Astrocyte (in vitro differentiated cells and primary cell): ENCODE data around the gene RDH11. TPM values are rescaled to one million over a fixed set of nuclear protein-coding genes. Genes with fewer than 3 reads are reported as not detected.
A peak's percentile ranks its signal among the peaks of the same experiment; 100 is the strongest.

Source experiments
- DNase-seq: peaks from one replicate; pipeline ENCODE4 v3.0.0-alpha.2; 2010; ENCODE audit warnings: low read depth
- FAIRE-seq: peaks from 2 replicates; lab custom pipeline; 2011; peaks lifted over from hg19 to GRCh38; lab: Jason Lieb, UNC
- H2AFZ ChIP-seq: 2 replicates; pipeline ENCODE4 v1.6.0; 2012; ENCODE audit warnings: low read depth, low read length, inconsistent platforms
- H3K27ac ChIP-seq: 2 replicates; pipeline ENCODE4 v1.5.1; 2011; ENCODE audit warnings: low read depth, low read length, inconsistent platforms
- H3K27me3 ChIP-seq: 2 replicates; pipeline ENCODE4 v1.6.0; 2011; ENCODE audit warnings: low read length, inconsistent platforms; ENCODE audit not compliant: insufficient read depth
- H3K36me3 ChIP-seq: 2 replicates; pipeline ENCODE4 v1.5.1; 2011; ENCODE audit warnings: low read length, inconsistent platforms; ENCODE audit not compliant: insufficient read depth
- H3K4me1 ChIP-seq: 2 replicates; pipeline ENCODE4 v1.5.1; 2011; ENCODE audit warnings: low read length, inconsistent platforms; ENCODE audit not compliant: insufficient read depth
- H3K4me2 ChIP-seq: 2 replicates; pipeline ENCODE4 v1.6.0; 2012; ENCODE audit warnings: low read length, inconsistent platforms
- H3K4me3 ChIP-seq: 2 replicates; pipeline ENCODE4 v1.5.1; 2011; ENCODE audit warnings: low read depth, mild to moderate bottlenecking, low read length, inconsistent platforms; ENCODE audit not compliant: insufficient read depth
- H3K79me2 ChIP-seq: 2 replicates; pipeline ENCODE4 v1.6.0; 2012; ENCODE audit warnings: mild to moderate bottlenecking, low read length, inconsistent platforms; ENCODE audit not compliant: insufficient read depth
- H3K9ac ChIP-seq: 2 replicates; pipeline ENCODE4 v1.6.0; 2012; ENCODE audit warnings: mild to moderate bottlenecking, low read length, inconsistent platforms
- H3K9me3 ChIP-seq: 2 replicates; pipeline ENCODE4 v1.5.1; 2012; ENCODE audit warnings: low read depth, mild to moderate bottlenecking, low read length, inconsistent platforms; ENCODE audit not compliant: insufficient read depth
- H4K20me1 ChIP-seq: 2 replicates; pipeline ENCODE4 v1.6.0; 2012; ENCODE audit warnings: low read length, inconsistent platforms; ENCODE audit not compliant: insufficient read depth
- H3K27ac Mint-ChIP-seq: one replicate; pipeline ENCODE4 v1.8.0; 2021; ENCODE audit warnings: mild to moderate bottlenecking, mixed read lengths; ENCODE audit not compliant: unreplicated experiment
- H3K27me3 Mint-ChIP-seq: one replicate; pipeline ENCODE4 v1.8.0; 2021; ENCODE audit warnings: low read depth, mixed read lengths; ENCODE audit not compliant: unreplicated experiment
- H3K36me3 Mint-ChIP-seq: one replicate; pipeline ENCODE4 v1.8.0; 2021; ENCODE audit warnings: low read depth, mixed read lengths; ENCODE audit not compliant: unreplicated experiment
- H3K4me1 Mint-ChIP-seq: one replicate; pipeline ENCODE4 v1.8.0; 2021; ENCODE audit warnings: low read depth, mixed read lengths; ENCODE audit not compliant: unreplicated experiment
- H3K4me3 Mint-ChIP-seq: one replicate; pipeline ENCODE4 v1.8.0; 2021; ENCODE audit warnings: mild to moderate bottlenecking, moderate library complexity, mixed read lengths; ENCODE audit not compliant: unreplicated experiment
- H3K9me3 Mint-ChIP-seq: one replicate; pipeline ENCODE4 v1.8.0; 2021; ENCODE audit warnings: mild to moderate bottlenecking, mixed read lengths; ENCODE audit not compliant: unreplicated experiment
- CTCF ChIP-seq: IDR thresholded peaks from 2 replicates; pipeline ENCODE4 v1.5.1; 2011; ENCODE audit warnings: low read depth, mild to moderate bottlenecking, inconsistent platforms, low read length, moderate library complexity; ENCODE audit not compliant: insufficient read depth
- EZH2 ChIP-seq: IDR thresholded peaks from 2 replicates; pipeline ENCODE4 v1.6.1; 2012; ENCODE audit warnings: mild to moderate bottlenecking, low read length, inconsistent platforms; ENCODE audit not compliant: insufficient read depth
- total RNA-seq: library from RNA; stranded (reverse); gene quantifications from 2 replicates; pipeline ENCODE4 v1.2.1, GENCODE V29; 2021

The RDH11 gene
- total RNA-seq, 1 donor from 2014 or later = 96.2 TPM

- H3K79me2 ChIP-seq = no peaks in the 10 kb centered on the region
- H3K27me3 ChIP-seq = no peaks in the 10 kb centered on the region
- no peak overlapping the region for H3K4me3 ChIP-seq
- H3K36me3 ChIP-seq = peaks cover 38% of the 10 kb centered on the region
- H3K9me3 ChIP-seq = no peaks in the 10 kb centered on the region
- Mint-ChIP-seq H3K9me3 (no peaks in the 10 kb centered on the region), H3K4me1 (peaks cover 13% of the 10 kb centered on the region), H3K4me3 (no peak overlapping the region), H3K27ac (peak overlapping the region; percentile 26), H3K27me3 (no peaks in the 10 kb centered on the region), H3K36me3 (peaks cover 9% of the 10 kb centered on the region)
- no peak overlapping the region for H3K27ac ChIP-seq
- FAIRE-seq = no peak
- no peak overlapping the region for H3K4me2 ChIP-seq
- H3K4me1 ChIP-seq = no peaks in the 10 kb centered on the region
- H2AFZ ChIP-seq = no peak overlapping the region
- no peak overlapping the region for H3K9ac ChIP-seq
- TF ChIP-seq CTCF = no peak
- no peak for TF ChIP-seq EZH2
- no peak for DNase-seq
- H4K20me1 ChIP-seq = peaks cover 3% of the 10 kb centered on the region
Observed at GRCh38 chr14:67652189-67652588, 43.4 kb downstream of the RDH11 start.

GRCh38 chr14:67650694-67651093 lies 44.9 kb downstream of the RDH11 start:
- DNase-seq (peak; percentile 29), FAIRE-seq (no peak)
- Histone ChIP-seq H2AFZ (no peak overlapping the region), H3K9ac (no peak overlapping the region), H3K36me3 (peaks cover 45% of the 10 kb centered on the region), H3K79me2 (no peaks in the 10 kb centered on the region), H3K27ac (no peak overlapping the region), H3K27me3 (no peaks in the 10 kb centered on the region), H3K4me3 (no peak overlapping the region), H3K9me3 (no peaks in the 10 kb centered on the region), H3K4me1 (no peaks in the 10 kb centered on the region), H4K20me1 (peaks cover 3% of the 10 kb centered on the region), H3K4me2 (no peak overlapping the region)
- Mint-ChIP-seq H3K27ac (no peak overlapping the region), H3K9me3 (no peaks in the 10 kb centered on the region), H3K4me1 (peaks cover 13% of the 10 kb centered on the region), H3K36me3 (peaks cover 3% of the 10 kb centered on the region), H3K27me3 (no peaks in the 10 kb centered on the region), H3K4me3 (no peak overlapping the region)
- TF ChIP-seq CTCF = no peak
- no peak for TF ChIP-seq EZH2

GRCh38 chr14:67650151-67650550 lies 45.4 kb downstream of the RDH11 start:
- no peak for DNase-seq
- Histone ChIP-seq H3K4me2 (no peak overlapping the region), H3K27me3 (no peaks in the 10 kb centered on the region), H3K4me3 (no peak overlapping the region), H3K79me2 (no peaks in the 10 kb centered on the region), H3K27ac (no peak overlapping the region), H3K9me3 (no peaks in the 10 kb centered on the region), H4K20me1 (peaks cover 3% of the 10 kb centered on the region), H2AFZ (no peak overlapping the region), H3K36me3 (peaks cover 45% of the 10 kb centered on the region), H3K4me1 (no peaks in the 10 kb centered on the region), H3K9ac (no peak overlapping the region)
- H3K27ac Mint-ChIP-seq = no peak overlapping the region
- H3K4me3 Mint-ChIP-seq = no peak overlapping the region
- peaks cover 13% of the 10 kb centered on the region for H3K4me1 Mint-ChIP-seq
- peaks cover 2% of the 10 kb centered on the region for H3K36me3 Mint-ChIP-seq
- H3K9me3 Mint-ChIP-seq = no peaks in the 10 kb centered on the region
- H3K27me3 Mint-ChIP-seq = no peaks in the 10 kb centered on the region
- FAIRE-seq = no peak
- TF ChIP-seq EZH2 = no peak
- no peak for TF ChIP-seq CTCF
